Testis (tissue), 2 donors: ENCODE results near the gene XAB2.

ENCODE experiments used
- CTCF ChIP-seq, 3 experiments: fragments of 450-650 bp in 2 of 3; fragments of 200-600 bp in 1 of 3; sonication (generic) in 1 of 3; IDR thresholded peaks; one replicate each; pipeline ENCODE4 v1.5.1; 2016 to 2019; ENCODE audit warnings: antibody characterized with exemption in 3 of 3, mild to moderate bottlenecking in 2 of 3, moderate library complexity in 1 of 3
- POLR2A ChIP-seq: fragments of 450-650 bp; IDR thresholded peaks from one replicate; pipeline ENCODE4 v1.6.1; 2017; ENCODE audit warnings: antibody characterized with exemption, mild to moderate bottlenecking, moderate library complexity

GRCh38 chr19:7646426-7646700 is 17.0 kb upstream of the XAB2 start:
- TF ChIP-seq CTCF (IDR thresholded peaks at IDR 0.05) (no peak), POLR2A (no peak)
